AG04449 (cell line): ENCODE data around the gene E2F6.

Source experiments
- CTCF ChIA-PET: fragments of 350-600 bp; formaldehyde crosslinking; extraction: SDS; loops from one replicate; lab custom pipeline; 2021; ENCODE audit warnings: antibody characterized with exemption; lab: Yijun Ruan, JAX
- POLR2A ChIA-PET: fragments of 400-600, 350-600 bp; formaldehyde crosslinking; extraction: SDS; loops from one replicate; lab custom pipeline; 2020; ENCODE audit warnings: antibody characterized with exemption, inconsistent platforms; lab: Yijun Ruan, JAX
- DNase-seq: peaks from one replicate; pipeline ENCODE4 v3.0.0-alpha.2; 2010; ENCODE audit warnings: low read depth, low spot score
- H3K4me3 ChIP-seq: 2 replicates; pipeline ENCODE4 v1.5.1; 2011; ENCODE audit warnings: low read depth, mild to moderate bottlenecking, control low read depth, low read length
- TF ChIP-seq, protein P1 (sequence below): IDR thresholded peaks from one replicate; pipeline ENCODE4 v1.5.1; 2011; ENCODE audit warnings: mild to moderate bottlenecking, moderate library complexity, low read length, control low read depth, inconsistent platforms; ENCODE audit not compliant: insufficient read depth; ENCODE audit errors: missing control alignments

The E2F6 gene

DNA sequence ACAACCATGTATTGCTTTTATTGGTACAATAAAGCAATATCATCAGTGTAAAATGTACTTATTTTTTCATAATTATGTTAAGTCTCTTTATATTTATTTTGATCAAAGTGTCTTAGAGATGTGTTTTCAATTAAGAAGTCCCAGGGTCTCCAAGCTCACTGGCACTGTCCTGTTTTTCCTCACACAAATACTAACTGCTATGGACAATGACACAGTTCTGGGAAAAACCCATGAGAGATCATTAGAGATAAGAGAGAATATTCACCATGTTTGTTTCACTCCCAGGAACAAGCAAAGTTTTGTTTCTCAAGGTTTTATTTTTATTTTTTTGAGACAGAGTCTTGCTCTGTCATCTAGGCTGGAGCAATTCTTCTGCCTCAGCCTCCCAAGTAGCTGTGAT, 38.7 kb downstream of the E2F6 start:
- ChIA-PET CTCF (interaction anchor here (0.7 to 1.4 kb wide), 7 partner anchors 8 to 295 kb away, joined by 3 to 6 read pairs (median 3); a partner anchor contains a TSS), POLR2A (no interaction called here)
- TF ChIP-seq, protein P1, sequence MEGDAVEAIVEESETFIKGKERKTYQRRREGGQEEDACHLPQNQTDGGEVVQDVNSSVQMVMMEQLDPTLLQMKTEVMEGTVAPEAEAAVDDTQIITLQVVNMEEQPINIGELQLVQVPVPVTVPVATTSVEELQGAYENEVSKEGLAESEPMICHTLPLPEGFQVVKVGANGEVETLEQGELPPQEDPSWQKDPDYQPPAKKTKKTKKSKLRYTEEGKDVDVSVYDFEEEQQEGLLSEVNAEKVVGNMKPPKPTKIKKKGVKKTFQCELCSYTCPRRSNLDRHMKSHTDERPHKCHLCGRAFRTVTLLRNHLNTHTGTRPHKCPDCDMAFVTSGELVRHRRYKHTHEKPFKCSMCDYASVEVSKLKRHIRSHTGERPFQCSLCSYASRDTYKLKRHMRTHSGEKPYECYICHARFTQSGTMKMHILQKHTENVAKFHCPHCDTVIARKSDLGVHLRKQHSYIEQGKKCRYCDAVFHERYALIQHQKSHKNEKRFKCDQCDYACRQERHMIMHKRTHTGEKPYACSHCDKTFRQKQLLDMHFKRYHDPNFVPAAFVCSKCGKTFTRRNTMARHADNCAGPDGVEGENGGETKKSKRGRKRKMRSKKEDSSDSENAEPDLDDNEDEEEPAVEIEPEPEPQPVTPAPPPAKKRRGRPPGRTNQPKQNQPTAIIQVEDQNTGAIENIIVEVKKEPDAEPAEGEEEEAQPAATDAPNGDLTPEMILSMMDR, result no peak

DNA sequence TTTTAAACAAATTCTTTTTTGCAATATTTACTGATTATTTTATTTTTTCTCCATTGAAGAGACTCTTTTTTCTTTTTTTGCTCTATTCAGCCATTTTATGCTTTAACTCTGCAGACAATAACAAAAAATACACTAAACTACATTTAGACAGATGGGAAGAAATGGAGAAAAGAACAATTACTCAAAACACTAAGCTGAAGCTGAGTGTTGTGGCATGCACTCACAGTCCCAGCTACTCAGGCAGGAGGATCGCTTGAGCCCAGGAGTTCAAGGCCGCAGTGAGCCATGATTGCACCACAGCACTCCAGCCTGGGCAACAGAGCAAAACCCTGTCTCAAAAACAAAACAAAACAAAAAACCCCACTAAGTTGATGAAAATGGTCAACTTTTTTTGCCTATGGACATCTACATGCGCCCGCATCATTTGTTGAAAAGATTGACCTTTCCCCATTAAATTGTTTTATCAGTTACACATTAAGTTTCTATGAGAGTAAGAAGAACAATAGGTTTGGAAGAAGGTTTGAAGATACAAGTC, 43.0 kb downstream of the E2F6 start:
- TF ChIP-seq, protein P1, result no peak
- ChIA-PET CTCF (no interaction called here), POLR2A (no interaction called here)
- no peak for DNase-seq
- H3K4me3 ChIP-seq, result no peak overlapping the region

More for the DNA sequence above, 38.7 kb downstream of the E2F6 start:
- no peak overlapping the region for H3K4me3 ChIP-seq
- no peak for DNase-seq

DNA sequence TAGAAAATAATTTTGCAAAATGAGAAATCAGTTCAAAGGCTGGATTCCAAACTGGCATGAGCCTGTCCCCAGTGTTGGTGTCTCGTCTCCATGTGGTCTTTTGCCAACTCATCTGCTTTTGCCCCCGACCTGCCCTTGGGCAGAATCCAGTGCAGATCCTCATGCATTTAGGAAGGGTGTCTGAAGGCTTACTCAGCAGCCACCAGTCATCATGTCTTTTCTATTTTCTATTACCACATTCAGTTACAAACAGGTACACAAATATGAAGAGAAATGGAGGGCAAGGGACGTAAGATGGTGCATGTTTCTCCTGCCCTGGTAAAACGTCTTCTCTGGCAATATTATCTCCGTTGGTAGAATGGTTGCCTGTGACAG, 43.5 kb downstream of the E2F6 start:
- no peak overlapping the region for H3K4me3 ChIP-seq
- ChIA-PET CTCF (interaction anchor here (2.2 kb wide), 1 partner anchor 11 kb away, joined by 11 read pairs; no protein-coding TSS in a partner anchor), POLR2A (no interaction called here)
- TF ChIP-seq, protein P1, result no peak
- DNase-seq, result no peak

DNA sequence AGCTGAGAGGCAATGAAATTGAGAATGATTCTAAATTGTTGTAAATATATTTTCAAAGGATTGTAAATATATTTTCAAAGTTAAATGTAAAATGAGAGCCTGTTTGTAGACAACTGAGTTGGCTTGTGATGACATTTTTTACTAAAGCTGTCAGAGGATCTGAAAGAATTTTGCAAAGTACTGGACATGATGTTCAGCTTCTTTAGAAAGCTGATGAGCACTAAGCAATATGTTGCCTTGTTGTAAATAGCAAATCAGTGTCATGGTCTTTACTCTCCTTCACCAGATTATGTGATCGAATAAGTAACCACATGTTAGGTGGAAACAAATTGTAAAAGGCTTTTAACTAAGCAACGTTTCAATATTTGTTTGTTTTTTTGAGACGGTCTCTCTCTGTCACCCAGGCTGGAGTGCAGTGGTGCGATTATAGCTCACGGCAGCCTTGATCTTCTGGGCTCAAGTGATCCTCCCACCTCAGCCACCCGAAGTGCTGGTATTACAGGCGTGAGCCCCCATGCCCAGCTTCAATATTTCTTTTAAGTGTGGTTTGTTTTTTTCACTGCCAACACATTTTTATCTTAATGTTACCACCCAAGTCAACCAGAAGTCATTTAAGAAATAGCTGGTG, 44.0 kb downstream of the E2F6 start:
- ChIA-PET CTCF (interaction anchor here (1.1 to 2.2 kb wide), 2 partner anchors 10 to 25 kb away, joined by 3 to 11 read pairs; no protein-coding TSS in a partner anchor), POLR2A (no interaction called here)
- no peak for DNase-seq
- no peak overlapping the region for H3K4me3 ChIP-seq
- TF ChIP-seq, protein P1, result no peak

DNA sequence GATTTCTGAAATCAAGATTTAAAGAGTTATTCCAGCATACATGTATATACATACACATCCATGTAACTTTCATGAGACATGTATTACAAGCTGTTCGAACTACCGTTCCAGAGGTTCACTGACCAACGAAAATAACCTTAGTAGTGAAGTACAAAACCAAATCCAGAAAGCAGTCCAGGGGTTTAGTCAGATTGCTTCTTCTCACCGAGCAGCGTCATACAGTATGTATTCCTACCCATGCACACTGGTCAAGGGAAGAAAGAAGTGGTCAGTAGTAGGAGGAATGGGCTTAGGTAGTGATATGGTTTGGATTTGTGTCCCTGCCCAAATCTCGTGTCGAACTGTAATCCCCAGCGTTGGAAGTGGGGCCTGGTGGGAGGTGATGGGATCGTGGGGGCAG, 45.3 kb downstream of the E2F6 start:
- H3K4me3 ChIP-seq, result no peak overlapping the region
- CTCF ChIA-PET, result interaction anchor here (1.8 to 2.2 kb wide), 2 partner anchors 9 to 186 kb away, joined by 7 to 11 read pairs; no protein-coding TSS in a partner anchor

DNA sequence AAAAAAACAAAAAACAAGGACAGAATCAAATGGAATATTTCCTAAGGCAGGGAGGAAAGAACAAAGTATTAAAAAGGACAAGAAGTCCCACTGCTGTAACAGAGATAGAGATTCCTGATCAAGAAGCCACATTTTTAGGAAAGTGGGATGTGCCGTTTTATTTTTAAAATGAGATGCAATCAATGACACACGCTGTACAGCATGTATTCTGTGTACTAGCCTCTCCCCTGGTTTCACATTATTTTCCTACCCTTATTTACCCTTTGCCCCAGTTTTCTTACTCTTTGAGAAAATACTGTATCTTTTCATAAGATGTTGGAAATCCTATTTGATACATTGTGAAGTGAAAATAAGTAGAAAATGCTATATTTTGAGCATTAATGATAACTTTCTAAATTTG, 45.8 kb downstream of the E2F6 start:
- TF ChIP-seq, protein P1, result no peak
- POLR2A ChIA-PET, result no interaction called here
- CTCF ChIA-PET, result interaction anchor here (0.6 to 1.8 kb wide), 6 partner anchors 8 to 185 kb away, joined by 3 to 7 read pairs (median 4); no protein-coding TSS in a partner anchor
- no peak overlapping the region for H3K4me3 ChIP-seq
- no peak for DNase-seq

More for the DNA sequence above, 45.3 kb downstream of the E2F6 start:
- TF ChIP-seq, protein P1, result no peak
- DNase-seq, result no peak
- POLR2A ChIA-PET, result no interaction called here
